ENCODE measurements around the gene NDUFA13.

GRCh38 chr19:19489804-19490204 is 26.2 kb upstream of the NDUFA13 start:
- TF ChIP-seq CTCF (conservative IDR thresholded peaks at IDR 0.05) = no peak
- no peak for TF ChIP-seq EZH2 (IDR thresholded peaks at IDR 0.05; ENCODE audit: low read depth)
